Activated T-helper 17 cell treated with anti-CD3 and anti-CD28 coated beads, Interleukin-2, amount 50 U/mL, for 72 hours (primary cell): ENCODE results near the gene TLCD2. TPM values are rescaled to one million over a fixed set of nuclear protein-coding genes. Genes with fewer than 3 reads are reported as not detected.
A peak's percentile ranks its signal among the peaks of the same experiment; 100 is the strongest.
"Not testable (repeated sequence)": the region's sequence is repeated elsewhere in the genome, so short reads cannot be mapped to it uniquely, and the experiment has no call there.

ENCODE experiments used
- ATAC-seq: fragments of 150-1000 bp; cut with Tn5 transposase; replicated peaks from 2 replicates; pipeline ENCODE4 v1.10.0; 2021; ENCODE audit warnings: mild to moderate bottlenecking, moderate library complexity
- H3K27ac Mint-ChIP-seq: one replicate; pipeline ENCODE4 v1.8.0; 2022; ENCODE audit warnings: mixed read lengths
- H3K27me3 Mint-ChIP-seq: one replicate; pipeline ENCODE4 v1.8.0; 2022; ENCODE audit warnings: mixed read lengths
- H3K36me3 Mint-ChIP-seq: one replicate; pipeline ENCODE4 v1.8.0; 2022; ENCODE audit warnings: low read depth, mild to moderate bottlenecking, mixed read lengths
- H3K4me1 Mint-ChIP-seq: one replicate; pipeline ENCODE4 v1.8.0; 2022; ENCODE audit warnings: mixed read lengths
- H3K4me3 Mint-ChIP-seq: one replicate; pipeline ENCODE4 v1.8.0; 2022; ENCODE audit warnings: mild to moderate bottlenecking, mixed read lengths
- H3K9me3 Mint-ChIP-seq: one replicate; pipeline ENCODE4 v1.8.0; 2022; ENCODE audit warnings: mixed read lengths
- total RNA-seq, 2 donors: library from RNA; stranded (reverse); gene quantifications; one replicate each; pipeline ENCODE4 v1.2.3, GENCODE V29; 2022

TLCD2 gene
- total RNA-seq, 2 donors from 2014 or later: 0.26 to 1.1 TPM

GRCh38 chr17:1743088-1743439, 32.9 kb upstream of the TLCD2 start:
- H3K4me1 Mint-ChIP-seq: no peaks in the 10 kb centered on the region
- H3K27ac Mint-ChIP-seq: no peak overlapping the region
- H3K9me3 Mint-ChIP-seq: no peaks in the 10 kb centered on the region
- no peaks in the 10 kb centered on the region for H3K36me3 Mint-ChIP-seq
- no peaks in the 10 kb centered on the region for H3K27me3 Mint-ChIP-seq
- H3K4me3 Mint-ChIP-seq: no peak overlapping the region
- no peak for ATAC-seq

DNA sequence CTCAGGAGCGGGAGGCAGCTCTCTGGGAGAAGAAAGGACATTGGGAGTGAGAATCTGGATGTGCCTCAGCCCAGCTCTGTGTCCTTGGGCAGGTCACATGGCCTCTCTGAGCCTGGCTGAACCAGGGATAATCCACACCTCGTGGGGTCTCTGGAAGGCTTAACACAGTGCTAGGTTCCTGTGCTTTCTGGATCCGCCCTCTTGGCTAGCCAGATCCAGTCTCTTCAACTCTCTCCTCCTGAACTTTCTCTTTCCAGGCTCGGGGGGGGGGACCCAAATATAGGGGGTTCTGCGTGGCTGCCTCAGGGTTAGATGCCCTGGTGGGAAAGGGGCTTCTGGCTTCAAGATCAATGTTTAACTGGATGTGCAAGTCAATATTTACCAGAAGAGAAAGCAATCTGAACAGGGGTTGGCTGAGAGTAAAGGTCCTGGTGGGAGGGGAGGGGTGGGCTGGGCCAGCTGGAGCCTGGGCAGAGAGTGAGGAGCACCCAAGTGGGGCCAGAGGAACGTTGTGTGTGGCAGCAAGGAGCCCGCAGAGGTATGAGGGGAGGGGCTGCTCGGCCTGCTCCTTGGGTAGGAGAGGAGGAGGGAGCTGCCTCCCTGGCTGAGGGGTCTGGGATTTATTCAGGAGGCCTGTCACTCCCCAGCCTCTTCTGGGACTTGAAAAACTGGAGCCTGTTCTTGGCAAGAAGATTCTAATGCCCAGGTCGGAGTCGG, 32.4 kb upstream of the TLCD2 start, which contains the start of gene SERPINF2:
SERPINF2 (plus strand) TSS at position 501 of the 717 bp plus-strand sequence. CDS start 2,125 bp downstream, outside the sequence.
- Mint-ChIP-seq H3K9me3 (no peaks in the 10 kb centered on the region), H3K4me3 (no peak within 1 kb of the TSS), H3K36me3 (no peaks in the 10 kb centered on the region), H3K4me1 (no peaks in the 10 kb centered on the region), H3K27ac (no peak within 1 kb of the TSS), H3K27me3 (no peaks in the 10 kb centered on the region)
- no peak for ATAC-seq

- H3K4me1 Mint-ChIP-seq, H3K27ac Mint-ChIP-seq: not testable (repeated sequence)
Observed at GRCh38 chr17:1741899-1742298, 31.7 kb upstream of the TLCD2 start.

DNA sequence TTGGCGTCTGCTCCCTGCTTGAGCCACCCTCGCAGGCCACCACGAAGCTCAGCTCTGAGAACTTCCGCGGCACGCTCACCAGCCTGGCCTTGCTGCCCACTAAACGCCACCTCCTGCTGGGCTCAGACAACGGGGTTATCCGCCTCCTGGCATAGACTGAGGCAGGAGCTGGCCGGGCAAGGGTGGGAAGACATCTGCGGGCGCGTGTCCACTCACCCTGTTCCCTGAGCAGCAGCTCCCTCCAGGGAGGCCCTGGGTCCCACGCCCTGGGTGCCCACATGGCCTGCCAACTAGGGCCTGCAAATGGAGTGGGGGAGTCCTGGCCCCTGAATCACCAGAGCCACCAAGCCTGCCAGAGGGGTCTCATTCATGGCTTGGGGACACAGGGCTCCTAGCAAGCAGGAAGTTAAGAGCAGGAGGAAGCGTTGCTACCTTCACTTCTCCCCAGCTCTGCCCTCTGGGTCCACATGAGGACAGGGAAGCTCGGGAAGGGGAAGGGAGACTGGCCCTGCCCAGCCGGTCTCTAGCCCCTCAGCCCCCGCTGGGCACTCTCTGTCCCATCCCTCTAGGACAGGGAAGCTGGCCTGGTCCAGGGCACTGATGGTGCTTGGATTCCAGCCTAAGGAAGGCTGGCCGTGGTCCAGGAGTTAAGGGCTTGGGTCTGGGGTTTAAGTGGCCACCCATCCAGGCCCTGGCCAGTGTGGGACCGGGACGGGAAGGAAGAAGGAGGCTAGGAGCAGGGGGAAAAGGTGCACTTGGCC, 27.5 kb upstream of the TLCD2 start:
- Mint-ChIP-seq H3K27ac (peak overlapping the region; percentile 46), H3K27me3 (no peaks in the 10 kb centered on the region), H3K4me3 (peak overlapping the region; percentile 52), H3K9me3 (no peaks in the 10 kb centered on the region), H3K4me1 (peaks cover 14% of the 10 kb centered on the region), H3K36me3 (peaks cover 10% of the 10 kb centered on the region)
- no peak for ATAC-seq

More at GRCh38 chr17:1741899-1742298, 31.7 kb upstream of the TLCD2 start:
- H3K36me3 Mint-ChIP-seq, ATAC-seq, H3K9me3 Mint-ChIP-seq, H3K27me3 Mint-ChIP-seq, H3K4me3 Mint-ChIP-seq: not testable (repeated sequence)

- Mint-ChIP-seq H3K36me3 (peaks cover 10% of the 10 kb centered on the region), H3K27ac (peak overlapping the region; percentile 81), H3K4me3 (peak overlapping the region; percentile 52), H3K9me3 (no peaks in the 10 kb centered on the region), H3K4me1 (peaks cover 14% of the 10 kb centered on the region), H3K27me3 (no peaks in the 10 kb centered on the region)
- peak; percentile 93 for ATAC-seq
Observed at GRCh38 chr17:1736348-1737281, 26.4 kb upstream of the TLCD2 start.

GRCh38 chr17:1735834-1736347, 25.7 kb upstream of the TLCD2 start:
- H3K9me3 Mint-ChIP-seq: no peaks in the 10 kb centered on the region
- H3K36me3 Mint-ChIP-seq: peaks cover 10% of the 10 kb centered on the region
- no peak for ATAC-seq
- no peak overlapping the region for H3K4me3 Mint-ChIP-seq
- no peak overlapping the region for H3K27ac Mint-ChIP-seq
- no peaks in the 10 kb centered on the region for H3K27me3 Mint-ChIP-seq
- H3K4me1 Mint-ChIP-seq: peaks cover 14% of the 10 kb centered on the region

GRCh38 chr17:1735418-1735817, 25.2 kb upstream of the TLCD2 start:
- H3K4me1 Mint-ChIP-seq: peaks cover 14% of the 10 kb centered on the region
- H3K27ac Mint-ChIP-seq: no peak overlapping the region
- H3K4me3 Mint-ChIP-seq: no peak overlapping the region
- no peaks in the 10 kb centered on the region for H3K27me3 Mint-ChIP-seq
- peaks cover 10% of the 10 kb centered on the region for H3K36me3 Mint-ChIP-seq
- no peaks in the 10 kb centered on the region for H3K9me3 Mint-ChIP-seq
- no peak for ATAC-seq

- H3K27ac Mint-ChIP-seq: no peak overlapping the region
- no peaks in the 10 kb centered on the region for H3K27me3 Mint-ChIP-seq
- ATAC-seq: no peak
- H3K36me3 Mint-ChIP-seq: peaks cover 20% of the 10 kb centered on the region
- H3K9me3 Mint-ChIP-seq: no peaks in the 10 kb centered on the region
- H3K4me1 Mint-ChIP-seq: peaks cover 14% of the 10 kb centered on the region
- H3K4me3 Mint-ChIP-seq: no peak overlapping the region
Observed at GRCh38 chr17:1733759-1734158, 23.6 kb upstream of the TLCD2 start.

- Mint-ChIP-seq H3K36me3 (peaks cover 28% of the 10 kb centered on the region), H3K4me3 (no peak overlapping the region), H3K27me3 (no peaks in the 10 kb centered on the region), H3K27ac (no peak overlapping the region), H3K9me3 (no peaks in the 10 kb centered on the region), H3K4me1 (peaks cover 18% of the 10 kb centered on the region)
- no peak for ATAC-seq
Observed at GRCh38 chr17:1732833-1733321, 22.7 kb upstream of the TLCD2 start.

DNA sequence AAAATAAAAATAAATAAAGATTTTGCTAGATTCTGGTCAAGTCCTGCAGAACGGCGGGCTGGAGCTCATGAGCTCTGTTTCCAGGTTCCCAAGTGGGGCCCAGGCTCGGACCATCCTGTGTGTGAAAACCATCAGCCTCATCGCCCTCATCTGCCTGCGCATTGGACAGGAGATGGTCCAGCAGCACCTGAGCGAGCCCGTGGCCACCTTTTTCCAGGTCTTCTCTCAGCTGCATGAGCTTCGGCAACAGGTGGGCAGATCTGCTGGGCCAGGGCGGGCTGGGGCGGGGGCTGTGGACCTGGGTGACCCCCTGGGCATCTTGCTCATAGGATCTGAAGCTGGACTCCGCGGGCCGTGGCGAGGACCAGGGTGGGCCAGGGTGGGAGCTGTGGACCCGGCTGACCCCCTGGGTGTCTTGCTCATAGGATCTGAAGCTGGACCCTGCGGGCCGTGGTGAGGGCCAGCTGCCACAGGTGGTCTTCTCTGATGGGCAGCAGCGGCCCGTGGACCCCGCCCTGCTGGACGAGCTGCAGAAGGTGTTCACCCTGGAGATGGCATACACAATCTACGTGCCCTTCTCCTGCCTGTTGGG, 22.2 kb upstream of the TLCD2 start:
- H3K9me3 Mint-ChIP-seq: no peaks in the 10 kb centered on the region
- no peak for ATAC-seq
- no peak overlapping the region for H3K27ac Mint-ChIP-seq
- peaks cover 18% of the 10 kb centered on the region for H3K4me1 Mint-ChIP-seq
- no peaks in the 10 kb centered on the region for H3K27me3 Mint-ChIP-seq
- peaks cover 29% of the 10 kb centered on the region for H3K36me3 Mint-ChIP-seq
- H3K4me3 Mint-ChIP-seq: no peak overlapping the region

DNA sequence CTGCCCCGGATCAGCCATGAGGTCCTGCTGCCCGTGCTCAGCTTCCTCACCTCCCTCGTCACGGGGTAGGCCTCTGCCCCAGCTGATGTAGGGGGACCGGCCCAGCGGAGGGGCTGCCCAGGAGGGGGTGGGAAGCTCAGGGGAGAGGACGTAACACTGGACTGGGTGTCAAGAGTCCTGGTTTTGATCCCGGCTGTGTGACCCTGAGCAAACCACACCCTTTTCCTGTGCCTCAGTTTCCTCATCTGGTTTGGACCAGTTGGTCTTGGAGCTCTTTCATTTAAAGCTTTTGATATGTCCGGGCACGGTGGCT, 21.0 kb upstream of the TLCD2 start:
- no peaks in the 10 kb centered on the region for H3K27me3 Mint-ChIP-seq
- H3K27ac Mint-ChIP-seq: no peak overlapping the region
- no peak for ATAC-seq
- H3K36me3 Mint-ChIP-seq: peaks cover 29% of the 10 kb centered on the region
- H3K4me1 Mint-ChIP-seq: peaks cover 9% of the 10 kb centered on the region
- H3K9me3 Mint-ChIP-seq: no peaks in the 10 kb centered on the region
- no peak overlapping the region for H3K4me3 Mint-ChIP-seq

DNA sequence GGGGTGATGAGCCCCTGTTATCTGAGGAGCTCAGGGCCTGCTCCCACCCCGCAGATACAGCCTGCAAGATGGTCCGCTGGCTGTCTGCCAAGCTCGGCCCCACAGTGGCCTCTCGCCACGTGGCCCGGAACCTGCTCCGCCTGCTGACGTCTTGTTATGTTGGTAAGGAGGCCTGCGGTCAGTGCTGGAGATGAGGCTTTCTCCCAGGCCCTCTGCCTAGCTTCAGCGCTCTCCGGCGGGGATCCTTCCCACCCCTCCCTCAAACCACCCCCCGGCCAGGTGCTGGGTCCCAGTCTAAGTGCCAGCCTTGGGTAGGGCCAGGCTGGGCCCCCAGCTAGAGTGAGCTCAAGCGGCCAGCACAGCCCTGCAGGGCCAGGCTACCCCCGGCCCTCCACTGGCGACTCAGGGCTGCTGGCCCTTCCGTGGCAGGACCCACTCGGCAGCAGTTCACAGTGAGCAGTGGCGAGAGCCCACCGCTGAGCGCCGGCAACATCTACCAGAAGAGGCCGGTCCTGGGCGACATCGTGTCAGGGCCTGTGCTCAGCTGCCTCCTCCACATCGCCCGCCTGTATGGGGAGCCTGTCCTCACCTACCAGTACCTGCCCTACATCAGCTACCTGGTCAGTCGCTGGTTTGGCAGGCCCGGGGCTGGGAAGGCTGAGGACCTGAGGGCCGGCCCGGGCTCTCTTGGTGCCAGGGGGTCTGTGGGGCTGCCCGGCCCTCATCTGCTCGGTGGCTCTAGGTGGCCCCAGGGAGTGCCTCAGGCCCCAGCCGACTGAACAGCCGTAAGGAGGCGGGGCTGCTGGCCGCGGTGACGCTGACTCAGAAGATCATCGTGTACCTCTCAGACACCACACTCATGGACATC, 20.4 kb upstream of the TLCD2 start:
- H3K27me3 Mint-ChIP-seq: no peaks in the 10 kb centered on the region
- H3K36me3 Mint-ChIP-seq: peaks cover 29% of the 10 kb centered on the region
- H3K4me3 Mint-ChIP-seq: no peak overlapping the region
- H3K4me1 Mint-ChIP-seq: peaks cover 11% of the 10 kb centered on the region
- H3K9me3 Mint-ChIP-seq: no peaks in the 10 kb centered on the region
- H3K27ac Mint-ChIP-seq: no peak overlapping the region
- no peak for ATAC-seq

- H3K27ac Mint-ChIP-seq: peak overlapping the region; percentile 43
- H3K4me1 Mint-ChIP-seq: peaks cover 12% of the 10 kb centered on the region
- peaks cover 29% of the 10 kb centered on the region for H3K36me3 Mint-ChIP-seq
- H3K4me3 Mint-ChIP-seq: no peak overlapping the region
- H3K27me3 Mint-ChIP-seq: no peaks in the 10 kb centered on the region
- no peak for ATAC-seq
- H3K9me3 Mint-ChIP-seq: no peaks in the 10 kb centered on the region
Observed at GRCh38 chr17:1729966-1730325, 19.8 kb upstream of the TLCD2 start.
